Sigmoid colon (tissue), 7 donors: ENCODE results near the gene CTIF. TPM values are rescaled to one million over a fixed set of nuclear protein-coding genes. Genes with fewer than 3 reads are reported as not detected.

ENCODE experiments used
- DNase-seq: peaks from one replicate; pipeline ENCODE4 v3.0.0-alpha.2; 2019
- H3K27ac ChIP-seq, 4 donors: fragments of 200-600 bp; sonication (generic); one replicate each; pipeline ENCODE4 v1.5.1; 2016 to 2019; ENCODE audit warnings: mild to moderate bottlenecking in 1 of 4
- H3K27me3 ChIP-seq, 3 donors: fragments of 200-600 bp; sonication (generic); one replicate each; pipeline ENCODE4 v1.5.1; 2019; ENCODE audit warnings: mild to moderate bottlenecking in 1 of 3
- H3K36me3 ChIP-seq, 4 donors: fragments of 200-600 bp; sonication (generic); one replicate each; pipeline ENCODE4 v1.5.1; 2016 to 2019
- H3K4me1 ChIP-seq, 4 donors: fragments of 200-600 bp; sonication (generic); one replicate each; pipeline ENCODE4 v1.5.1; 2017 to 2019
- H3K4me3 ChIP-seq, 4 donors: fragments of 200-600 bp; sonication (generic); one replicate each; pipeline ENCODE4 v1.5.1; 2017 to 2019; ENCODE audit warnings: mild to moderate bottlenecking in 2 of 4, moderate library complexity in 1 of 4
- H3K9me3 ChIP-seq, 4 donors: fragments of 200-600 bp in 3 of 4; sonication (generic) in 3 of 4; one replicate each; pipeline versions ENCODE4 v1.5.1 to v1.6.1; 2013 to 2019
- EP300 ChIP-seq, 4 donors: sonication (generic); formaldehyde crosslinking; IDR thresholded peaks; one replicate each; pipeline ENCODE4 v1.6.1; 2017; ENCODE audit warnings: antibody characterized with exemption in 4 of 4
- POLR2A ChIP-seq, 2 donors: fragments of 450-650 bp; IDR thresholded peaks; one replicate each; pipeline ENCODE4 v1.6.1; 2016; ENCODE audit warnings: antibody characterized with exemption in 2 of 2, mild to moderate bottlenecking in 2 of 2, moderate library complexity in 2 of 2
- POLR2AphosphoS5 ChIP-seq, 4 donors: sonication (generic); formaldehyde crosslinking; IDR thresholded peaks; one replicate each; pipeline ENCODE4 v1.6.1; 2017; ENCODE audit warnings: antibody characterized with exemption in 4 of 4
- WGBS, 2 donors: extraction: QIAGEN DNeasy Blood & Tissue Kit; methylation state at CpG; one replicate each; pipeline ENCODE4 v1.1.7; 2013; 5-methylcytosine and 5-hydroxymethylcytosine counted together
- intact Hi-C: fragments of 100-400 bp; cut with DNase I; formaldehyde crosslinking; loops from one replicate; pipeline ENCODE4 v1.15.1; 2023
- polyA plus RNA-seq, 3 donors: library from polyadenylated mRNA; stranded (reverse); fragments of 200-250 nt; gene quantifications; one replicate each; pipeline ENCODE4 v1.2.3, GENCODE V29; 2013
- total RNA-seq, 4 donors: library from RNA; depleted of rRNA; stranded (reverse); fragments of >200 nt; gene quantifications; one replicate each; pipeline ENCODE4 v1.1.0, GENCODE V29; 2016
- TF ChIP-seq, protein P1 (sequence below), 4 experiments: fragments of 450-650 bp in 3 of 4; fragments of 200-600 bp in 1 of 4; IDR thresholded peaks; one replicate each; pipeline ENCODE4 v1.5.1; 2016 to 2019; ENCODE audit warnings: antibody characterized with exemption in 4 of 4, mild to moderate bottlenecking in 3 of 4, moderate library complexity in 2 of 4
- donor health status: healthy with polysubstance abuse.
- donor health status: Bipolar disorder and iron deficiency.
- donor health status: healthy.

CTIF gene
- total and polyA plus RNA-seq, 7 donors, result 3.6 to 65.9 (median 22.5) TPM

DNA sequence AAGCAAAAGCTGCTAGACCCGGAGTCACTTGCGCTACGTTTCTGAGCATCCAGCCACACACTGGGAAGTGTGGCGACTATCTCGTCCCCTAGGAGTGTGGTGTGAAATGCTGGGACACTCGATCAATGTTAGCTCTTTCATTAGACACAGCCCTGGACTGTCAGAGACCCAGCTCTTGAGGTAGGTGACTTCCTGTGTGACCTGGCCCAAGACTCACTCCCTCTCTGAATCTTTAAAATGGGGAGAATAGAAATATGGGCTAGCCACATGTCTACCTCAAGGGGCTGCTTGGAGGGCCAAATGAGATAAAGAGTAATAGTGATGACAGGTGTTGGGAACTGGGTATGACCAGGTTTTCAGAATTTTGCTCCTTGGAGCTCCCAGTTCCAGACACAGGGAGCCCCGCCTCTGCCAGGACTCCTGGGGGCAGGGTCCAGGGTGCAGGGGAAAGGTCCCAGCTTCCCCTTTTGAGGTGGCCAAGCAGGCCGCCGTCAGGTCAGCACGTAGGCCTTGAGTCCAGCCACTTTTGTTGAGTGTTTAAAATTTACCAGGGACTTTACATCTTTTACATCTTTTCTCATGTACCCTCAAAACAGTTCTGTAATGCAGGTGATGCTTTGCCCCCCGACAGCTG is 36.0 kb downstream of the CTIF start:
- intact Hi-C loops, result loop anchor here (5.0 kb wide), 1 partner anchor 33 kb away; no protein-coding TSS in a partner anchor
- 82 to 87% methylated on average over 11 of the region's 11 CpGs for WGBS, 2 donors
- H3K27me3 ChIP-seq, result no peaks in the 10 kb centered on the region
- no peaks in the 10 kb centered on the region for H3K9me3 ChIP-seq
- TF ChIP-seq EP300 (IDR thresholded peaks at IDR 0.05), result no peak
- TF ChIP-seq POLR2A (IDR thresholded peaks at IDR 0.05), result no peak
- TF ChIP-seq, protein P1, sequence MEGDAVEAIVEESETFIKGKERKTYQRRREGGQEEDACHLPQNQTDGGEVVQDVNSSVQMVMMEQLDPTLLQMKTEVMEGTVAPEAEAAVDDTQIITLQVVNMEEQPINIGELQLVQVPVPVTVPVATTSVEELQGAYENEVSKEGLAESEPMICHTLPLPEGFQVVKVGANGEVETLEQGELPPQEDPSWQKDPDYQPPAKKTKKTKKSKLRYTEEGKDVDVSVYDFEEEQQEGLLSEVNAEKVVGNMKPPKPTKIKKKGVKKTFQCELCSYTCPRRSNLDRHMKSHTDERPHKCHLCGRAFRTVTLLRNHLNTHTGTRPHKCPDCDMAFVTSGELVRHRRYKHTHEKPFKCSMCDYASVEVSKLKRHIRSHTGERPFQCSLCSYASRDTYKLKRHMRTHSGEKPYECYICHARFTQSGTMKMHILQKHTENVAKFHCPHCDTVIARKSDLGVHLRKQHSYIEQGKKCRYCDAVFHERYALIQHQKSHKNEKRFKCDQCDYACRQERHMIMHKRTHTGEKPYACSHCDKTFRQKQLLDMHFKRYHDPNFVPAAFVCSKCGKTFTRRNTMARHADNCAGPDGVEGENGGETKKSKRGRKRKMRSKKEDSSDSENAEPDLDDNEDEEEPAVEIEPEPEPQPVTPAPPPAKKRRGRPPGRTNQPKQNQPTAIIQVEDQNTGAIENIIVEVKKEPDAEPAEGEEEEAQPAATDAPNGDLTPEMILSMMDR (IDR thresholded peaks at IDR 0.05), result no peak
- no peak for TF ChIP-seq POLR2AphosphoS5 (IDR thresholded peaks at IDR 0.05)
- H3K36me3 ChIP-seq, result no peaks in the 10 kb centered on the region
- H3K27ac ChIP-seq, result peak overlapping the region in 1 of 4 donors; percentile 49
- no peak overlapping the region for H3K4me3 ChIP-seq
- DNase-seq, result no peak
- peaks cover 0 to 27% (median 19%) of the 10 kb centered on the region in 4 donors for H3K4me1 ChIP-seq

DNA sequence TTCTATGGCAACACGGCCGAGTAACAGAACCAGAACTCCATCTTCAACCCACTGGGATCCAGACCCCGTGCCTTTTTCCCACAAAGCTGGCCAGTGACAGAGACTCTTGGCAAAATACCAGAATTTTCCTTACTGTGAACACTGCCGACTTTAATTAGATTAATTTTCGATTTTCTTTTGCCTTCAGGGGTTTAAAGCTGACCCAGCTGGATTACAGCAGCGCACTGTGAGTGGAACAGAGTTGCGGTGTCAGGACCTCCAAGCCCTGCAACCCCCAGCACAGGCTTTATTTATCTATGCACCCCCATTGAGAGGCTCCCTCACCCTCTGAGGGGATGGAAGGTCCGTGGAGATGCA is 36.4 kb downstream of the CTIF start:
- 79 to 83% methylated on average over 8 of the region's 8 CpGs for WGBS, 2 donors
- Histone ChIP-seq H3K9me3 (no peaks in the 10 kb centered on the region), H3K4me3 (no peak overlapping the region), H3K4me1 (peaks cover 0 to 24% (median 17%) of the 10 kb centered on the region in 4 donors), H3K27me3 (no peaks in the 10 kb centered on the region), H3K36me3 (no peaks in the 10 kb centered on the region), H3K27ac (peak overlapping the region in 1 of 4 donors; percentile 49)
- TF ChIP-seq EP300 (IDR thresholded peaks at IDR 0.05), result no peak
- TF ChIP-seq POLR2A (IDR thresholded peaks at IDR 0.05), result no peak
- TF ChIP-seq, protein P1 (IDR thresholded peaks at IDR 0.05), result no peak
- no peak for TF ChIP-seq POLR2AphosphoS5 (IDR thresholded peaks at IDR 0.05)
- DNase-seq, result no peak
- intact Hi-C loops, result no loop called here

- TF ChIP-seq POLR2AphosphoS5 (IDR thresholded peaks at IDR 0.05) (no peak), POLR2A (IDR thresholded peaks at IDR 0.05) (no peak), EP300 (IDR thresholded peaks at IDR 0.05) (no peak)
- TF ChIP-seq, protein P1 (IDR thresholded peaks at IDR 0.05), result no peak
- Histone ChIP-seq H3K36me3 (no peaks in the 10 kb centered on the region), H3K4me3 (no peak overlapping the region), H3K27ac (peak overlapping the region in 1 of 4 donors; percentile 49), H3K4me1 (peaks cover 0 to 24% (median 17%) of the 10 kb centered on the region in 4 donors), H3K27me3 (no peaks in the 10 kb centered on the region), H3K9me3 (no peaks in the 10 kb centered on the region)
- WGBS, 2 donors, result 89 to 91% methylated on average over 24 of the region's 24 CpGs
- intact Hi-C loops, result no loop called here
- DNase-seq, result no peak
These were observed 37.0 kb downstream of the CTIF start for GRCh38 chr18:48575658-48576456.

GRCh38 chr18:48576457-48576771 is 37.6 kb downstream of the CTIF start:
- Histone ChIP-seq H3K4me1 (peaks cover 0 to 27% (median 19%) of the 10 kb centered on the region in 4 donors), H3K9me3 (no peaks in the 10 kb centered on the region), H3K27ac (no peak overlapping the region), H3K36me3 (no peaks in the 10 kb centered on the region), H3K4me3 (no peak overlapping the region), H3K27me3 (no peaks in the 10 kb centered on the region)
- intact Hi-C loops, result no loop called here
- TF ChIP-seq EP300 (IDR thresholded peaks at IDR 0.05) (no peak), POLR2A (IDR thresholded peaks at IDR 0.05) (no peak), POLR2AphosphoS5 (IDR thresholded peaks at IDR 0.05) (no peak)
- TF ChIP-seq, protein P1 (IDR thresholded peaks at IDR 0.05), result no peak
- no peak for DNase-seq
- 94% methylated on average over 11 of the region's 11 CpGs for WGBS, 2 donors
